Measurements from ENCODE around the gene USP33.
"Not testable (repeated sequence)": the region's sequence is repeated elsewhere in the genome, so short reads cannot be mapped to it uniquely, and the experiment has no call there.

USP33 gene

GRCh38 chr1:77732090-77732489 lies 27.6 kb downstream of the USP33 start:
- DNase-seq: no peak

GRCh38 chr1:77725706-77726105 lies 33.9 kb downstream of the USP33 start:
- no peak for DNase-seq

GRCh38 chr1:77718181-77718580 lies 41.5 kb downstream of the USP33 start:
- no peak for DNase-seq

- DNase-seq: no peak
Measured at GRCh38 chr1:77716065-77716464, 43.6 kb downstream of the USP33 start.

GRCh38 chr1:77709727-77710126 lies 49.9 kb downstream of the USP33 start:
- no peak for DNase-seq

- DNase-seq: no peak
Measured at GRCh38 chr1:77706321-77706720, 53.3 kb downstream of the USP33 start.

- no peak for DNase-seq
Measured at GRCh38 chr1:77704736-77705135, 54.9 kb downstream of the USP33 start.

- DNase-seq: not testable (repeated sequence)
Measured at GRCh38 chr1:77699673-77700072, 60.0 kb downstream of the USP33 start.

- DNase-seq: no peak
Measured at GRCh38 chr1:77697441-77697840, 62.2 kb downstream of the USP33 start.

- DNase-seq: no peak
Measured at GRCh38 chr1:77688939-77689338, 70.7 kb downstream of the USP33 start.

GRCh38 chr1:77687519-77687906 lies 72.1 kb downstream of the USP33 start:
- no peak for DNase-seq

- no peak for DNase-seq
Measured at GRCh38 chr1:77686796-77687518, 72.7 kb downstream of the USP33 start.

GRCh38 chr1:77683160-77684148 lies 76.2 kb downstream of the USP33 start:
- DNase-seq: peak in 1 of 2 experiments; percentile 26

GRCh38 chr1:77682460-77683159 lies 77.0 kb downstream of the USP33 start, which contains the start of gene ZZZ3:
TSS of gene ZZZ3 (minus strand) at chr1:77682658. CDS start at chr1:77633354, 49,304 bp downstream.
- peak; percentile 9 to 70 for DNase-seq

GRCh38 chr1:77680173-77680572 lies 79.5 kb downstream of the USP33 start:
- DNase-seq: no peak

- no peak for DNase-seq
Measured at GRCh38 chr1:77678660-77679610, 80.7 kb downstream of the USP33 start.

GRCh38 chr1:77674807-77675206 lies 84.8 kb downstream of the USP33 start:
- not testable (repeated sequence) for DNase-seq

GRCh38 chr1:77673716-77674355 lies 85.8 kb downstream of the USP33 start:
- DNase-seq: no peak

- no peak for DNase-seq
Measured at GRCh38 chr1:77673030-77673429, 86.6 kb downstream of the USP33 start.

- DNase-seq: no peak
Measured at GRCh38 chr1:77672374-77672773, 87.3 kb downstream of the USP33 start.

- DNase-seq: no peak
Measured at GRCh38 chr1:77671836-77672235, 87.8 kb downstream of the USP33 start.

All from cerebellar nuclear complex (tissue), 1 donor.